ENCODE measurements around the gene GRIP2.

Gene GRIP2

DNA sequence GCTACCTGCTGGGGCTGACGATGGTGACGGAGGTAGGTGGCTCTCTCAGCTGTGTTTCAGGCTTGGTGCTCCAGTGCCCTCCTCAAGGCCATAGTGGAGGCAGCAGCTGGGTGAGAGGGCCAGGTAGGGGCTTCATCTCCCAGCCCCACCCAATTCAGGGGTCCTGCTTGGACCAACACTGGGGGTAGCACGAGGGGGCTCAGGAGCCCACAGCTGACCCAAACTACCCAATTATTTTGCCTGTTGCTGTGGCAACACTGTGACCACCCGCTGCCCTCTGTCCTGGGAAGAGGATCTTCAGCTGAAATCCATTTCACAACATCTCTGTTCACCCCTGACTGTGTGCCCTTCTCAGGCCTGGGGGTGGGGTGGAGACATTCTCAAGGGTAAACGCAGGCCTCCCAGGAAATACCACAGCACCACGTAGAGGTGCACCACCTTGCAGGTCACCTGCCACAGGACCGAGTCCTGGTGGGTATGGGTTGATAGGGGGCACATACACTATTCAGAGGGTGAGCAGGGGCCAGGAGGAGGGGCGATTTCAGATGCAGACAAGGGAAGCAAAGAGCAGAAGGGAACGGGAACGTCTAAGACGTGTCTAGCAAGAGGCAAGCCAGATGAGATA lies 62.7 kb downstream of the GRIP2 start (continued):
- TF ChIP-seq, protein P1, sequence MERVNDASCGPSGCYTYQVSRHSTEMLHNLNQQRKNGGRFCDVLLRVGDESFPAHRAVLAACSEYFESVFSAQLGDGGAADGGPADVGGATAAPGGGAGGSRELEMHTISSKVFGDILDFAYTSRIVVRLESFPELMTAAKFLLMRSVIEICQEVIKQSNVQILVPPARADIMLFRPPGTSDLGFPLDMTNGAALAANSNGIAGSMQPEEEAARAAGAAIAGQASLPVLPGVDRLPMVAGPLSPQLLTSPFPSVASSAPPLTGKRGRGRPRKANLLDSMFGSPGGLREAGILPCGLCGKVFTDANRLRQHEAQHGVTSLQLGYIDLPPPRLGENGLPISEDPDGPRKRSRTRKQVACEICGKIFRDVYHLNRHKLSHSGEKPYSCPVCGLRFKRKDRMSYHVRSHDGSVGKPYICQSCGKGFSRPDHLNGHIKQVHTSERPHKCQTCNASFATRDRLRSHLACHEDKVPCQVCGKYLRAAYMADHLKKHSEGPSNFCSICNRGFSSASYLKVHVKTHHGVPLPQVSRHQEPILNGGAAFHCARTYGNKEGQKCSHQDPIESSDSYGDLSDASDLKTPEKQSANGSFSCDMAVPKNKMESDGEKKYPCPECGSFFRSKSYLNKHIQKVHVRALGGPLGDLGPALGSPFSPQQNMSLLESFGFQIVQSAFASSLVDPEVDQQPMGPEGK (CRISPR knock-in tag; IDR thresholded peaks at IDR 0.05; ENCODE audit: borderline replicate concordance): no peak

DNA sequence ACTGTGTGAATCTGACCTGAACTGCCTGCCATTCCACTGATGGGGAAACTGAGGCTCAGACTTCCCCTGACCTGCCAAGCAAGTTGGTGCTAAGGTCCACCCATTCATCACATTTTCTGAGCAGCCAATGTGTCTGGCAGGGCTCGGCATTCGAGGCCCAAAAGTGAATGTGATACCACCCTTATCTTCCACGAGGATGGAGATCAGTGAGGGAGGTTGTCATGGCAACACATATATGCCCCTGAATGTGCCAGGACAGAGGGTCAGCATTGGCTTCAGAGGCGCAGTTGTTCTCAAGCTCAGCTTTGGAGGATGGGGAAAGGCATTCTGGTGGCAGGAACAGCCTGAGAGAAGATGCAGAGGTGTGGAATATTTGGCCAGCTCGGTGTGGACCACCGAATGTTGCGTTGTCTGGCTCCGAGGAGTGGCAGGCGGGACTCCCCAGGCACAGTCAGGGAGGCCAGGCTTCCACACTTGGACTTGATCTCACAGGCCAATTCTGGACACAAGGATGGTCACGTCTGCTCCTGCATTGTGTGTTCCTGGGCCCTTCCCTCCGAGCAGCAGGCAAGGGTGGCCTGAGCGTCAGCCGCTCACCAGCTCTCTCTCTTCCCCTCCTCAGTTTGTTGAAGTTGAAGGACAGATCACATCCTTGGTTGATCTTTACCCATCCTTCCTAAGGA lies 63.4 kb downstream of the GRIP2 start:
- TF ChIP-seq ZNF70 (CRISPR knock-in tag; IDR thresholded peaks at IDR 0.05) (no peak), GLIS3 (CRISPR knock-in tag; IDR thresholded peaks at IDR 0.05) (no peak), ZC3H10 (CRISPR knock-in tag; IDR thresholded peaks at IDR 0.05) (no peak), TCF4 (CRISPR knock-in tag; IDR thresholded peaks at IDR 0.05; ENCODE audit: borderline replicate concordance) (no peak), ZFP3 (CRISPR knock-in tag; IDR thresholded peaks at IDR 0.05) (no peak), BACH2 (CRISPR knock-in tag; IDR thresholded peaks at IDR 0.05; ENCODE audit: borderline replicate concordance) (no peak)
- TF ChIP-seq, protein P2, sequence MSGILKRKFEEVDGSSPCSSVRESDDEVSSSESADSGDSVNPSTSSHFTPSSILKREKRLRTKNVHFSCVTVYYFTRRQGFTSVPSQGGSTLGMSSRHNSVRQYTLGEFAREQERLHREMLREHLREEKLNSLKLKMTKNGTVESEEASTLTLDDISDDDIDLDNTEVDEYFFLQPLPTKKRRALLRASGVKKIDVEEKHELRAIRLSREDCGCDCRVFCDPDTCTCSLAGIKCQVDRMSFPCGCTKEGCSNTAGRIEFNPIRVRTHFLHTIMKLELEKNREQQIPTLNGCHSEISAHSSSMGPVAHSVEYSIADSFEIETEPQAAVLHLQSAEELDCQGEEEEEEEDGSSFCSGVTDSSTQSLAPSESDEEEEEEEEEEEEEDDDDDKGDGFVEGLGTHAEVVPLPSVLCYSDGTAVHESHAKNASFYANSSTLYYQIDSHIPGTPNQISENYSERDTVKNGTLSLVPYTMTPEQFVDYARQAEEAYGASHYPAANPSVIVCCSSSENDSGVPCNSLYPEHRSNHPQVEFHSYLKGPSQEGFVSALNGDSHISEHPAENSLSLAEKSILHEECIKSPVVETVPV (CRISPR knock-in tag; IDR thresholded peaks at IDR 0.05): no peak
- TF ChIP-seq, protein P3, sequence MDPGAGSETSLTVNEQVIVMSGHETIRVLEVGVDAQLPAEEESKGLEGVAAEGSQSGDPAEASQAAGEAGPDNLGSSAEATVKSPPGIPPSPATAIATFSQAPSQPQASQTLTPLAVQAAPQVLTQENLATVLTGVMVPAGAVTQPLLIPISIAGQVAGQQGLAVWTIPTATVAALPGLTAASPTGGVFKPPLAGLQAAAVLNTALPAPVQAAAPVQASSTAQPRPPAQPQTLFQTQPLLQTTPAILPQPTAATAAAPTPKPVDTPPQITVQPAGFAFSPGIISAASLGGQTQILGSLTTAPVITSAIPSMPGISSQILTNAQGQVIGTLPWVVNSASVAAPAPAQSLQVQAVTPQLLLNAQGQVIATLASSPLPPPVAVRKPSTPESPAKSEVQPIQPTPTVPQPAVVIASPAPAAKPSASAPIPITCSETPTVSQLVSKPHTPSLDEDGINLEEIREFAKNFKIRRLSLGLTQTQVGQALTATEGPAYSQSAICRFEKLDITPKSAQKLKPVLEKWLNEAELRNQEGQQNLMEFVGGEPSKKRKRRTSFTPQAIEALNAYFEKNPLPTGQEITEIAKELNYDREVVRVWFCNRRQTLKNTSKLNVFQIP (CRISPR knock-in tag; IDR thresholded peaks at IDR 0.05; ENCODE audit: borderline replicate concordance, low read depth): no peak
- no peak for ATAC-seq

DNA sequence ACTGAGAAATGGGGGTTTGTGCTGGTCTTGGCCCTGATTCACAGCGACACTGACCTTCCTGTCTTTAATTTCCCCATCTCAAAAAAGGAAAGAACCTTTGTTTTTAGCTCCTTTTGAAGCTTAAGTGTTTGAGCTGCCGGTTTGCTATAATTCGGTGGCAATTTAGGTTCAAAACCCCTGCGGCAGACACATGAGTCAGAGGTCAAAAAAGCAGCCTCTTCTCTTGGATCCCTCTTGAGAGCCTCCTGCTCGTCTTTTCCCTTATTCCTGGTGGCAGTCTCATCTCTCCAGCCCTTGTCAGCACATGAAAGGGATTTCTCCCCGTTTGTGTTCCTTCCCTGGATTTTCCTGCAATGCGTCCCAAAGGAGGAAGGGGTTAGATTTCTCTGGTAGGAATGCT lies 64.5 kb downstream of the GRIP2 start:
- ATAC-seq: no peak
- no peak for TF ChIP-seq ARNTL (CRISPR knock-in tag; IDR thresholded peaks at IDR 0.05; ENCODE audit: borderline replicate concordance, low read depth)
- TF ChIP-seq ZNF8 (CRISPR knock-in tag; IDR thresholded peaks at IDR 0.05): no peak

DNA sequence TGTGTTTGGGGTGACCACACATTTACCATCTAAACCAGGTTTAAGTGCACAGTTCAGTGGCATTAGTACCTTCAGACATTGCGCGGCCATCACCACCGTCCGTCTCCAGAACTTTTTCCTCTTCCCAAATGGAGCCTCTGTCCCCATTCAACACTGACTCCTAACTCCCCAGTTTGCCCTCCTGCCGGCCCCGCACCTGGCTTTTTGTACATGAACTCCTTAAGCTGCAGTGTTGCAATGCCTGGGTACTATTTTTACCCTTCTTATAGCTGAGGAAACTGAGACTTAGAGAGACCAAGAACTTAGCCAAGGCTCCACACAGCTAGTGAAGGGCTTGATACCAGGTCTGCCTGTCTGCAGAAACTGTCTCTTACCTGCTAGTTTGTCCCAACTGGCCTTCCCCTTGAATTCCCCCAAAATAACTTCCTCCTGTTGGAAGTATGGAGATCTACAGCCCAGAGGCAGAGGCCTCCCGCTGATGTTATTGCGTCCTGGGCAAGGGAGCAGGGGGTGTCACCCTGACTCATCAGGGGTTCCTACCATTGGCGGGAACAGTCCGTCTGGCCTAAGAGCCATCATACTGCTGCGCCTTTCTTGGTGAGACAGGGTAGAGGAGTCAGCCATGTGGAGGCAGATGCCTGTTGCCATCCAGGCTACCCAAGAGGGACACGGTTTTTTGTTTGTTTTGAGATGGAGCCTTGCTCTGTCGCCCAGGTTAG lies 65.6 kb downstream of the GRIP2 start:
- TF ChIP-seq RARB (CRISPR knock-in tag; IDR thresholded peaks at IDR 0.05): no peak
- no peak for TF ChIP-seq ESRRG (CRISPR knock-in tag; IDR thresholded peaks at IDR 0.05)
- TF ChIP-seq OSR1 (CRISPR knock-in tag; IDR thresholded peaks at IDR 0.05): no peak
- no peak for TF ChIP-seq ZFP30 (CRISPR knock-in tag; IDR thresholded peaks at IDR 0.05)
- no peak for TF ChIP-seq BACH2 (CRISPR knock-in tag; IDR thresholded peaks at IDR 0.05; ENCODE audit: borderline replicate concordance)
- TF ChIP-seq TOX (CRISPR knock-in tag; IDR thresholded peaks at IDR 0.05; ENCODE audit: borderline replicate concordance): no peak
- ATAC-seq: no peak

DNA sequence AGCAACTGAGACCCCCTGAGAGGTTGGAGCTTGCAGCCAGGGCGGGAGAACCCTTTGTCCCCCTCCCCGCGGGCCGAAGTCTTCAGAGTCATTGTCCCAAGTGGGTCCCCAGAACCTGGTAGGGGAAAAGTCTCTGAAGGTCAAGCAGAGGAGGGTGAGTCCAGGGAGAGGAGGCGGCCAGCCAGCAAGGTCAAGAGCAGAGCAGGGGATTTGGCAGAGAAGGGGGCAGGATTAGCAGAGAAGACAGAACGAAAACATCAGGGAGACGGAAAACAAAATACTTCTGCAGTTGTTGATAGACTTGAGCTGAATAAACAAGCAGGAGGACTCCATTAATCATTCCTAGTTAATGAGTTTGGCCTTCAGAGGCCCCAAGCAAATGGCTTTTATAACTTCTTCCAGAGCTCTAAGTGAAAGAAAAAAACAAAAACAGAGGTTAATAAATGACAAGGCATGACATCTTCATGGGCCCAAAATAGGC lies 66.7 kb downstream of the GRIP2 start:
- no peak for ATAC-seq
- TF ChIP-seq PPARA (CRISPR knock-in tag; IDR thresholded peaks at IDR 0.05; ENCODE audit: borderline replicate concordance) (no peak), TCF4 (CRISPR knock-in tag; IDR thresholded peaks at IDR 0.05; ENCODE audit: borderline replicate concordance) (no peak), ESRRG (CRISPR knock-in tag; IDR thresholded peaks at IDR 0.05) (no peak), ISL1 (CRISPR knock-in tag; IDR thresholded peaks at IDR 0.05) (no peak), BACH2 (CRISPR knock-in tag; IDR thresholded peaks at IDR 0.05; ENCODE audit: borderline replicate concordance) (no peak), ZFP3 (CRISPR knock-in tag; IDR thresholded peaks at IDR 0.05) (no peak), CSDC2 (CRISPR knock-in tag; IDR thresholded peaks at IDR 0.05) (no peak), ZC3H10 (CRISPR knock-in tag; IDR thresholded peaks at IDR 0.05) (no peak), TOX (CRISPR knock-in tag; IDR thresholded peaks at IDR 0.05; ENCODE audit: borderline replicate concordance) (no peak), ZNF70 (CRISPR knock-in tag; IDR thresholded peaks at IDR 0.05) (no peak), ZNF8 (CRISPR knock-in tag; IDR thresholded peaks at IDR 0.05) (no peak), RARB (CRISPR knock-in tag; IDR thresholded peaks at IDR 0.05) (no peak), OSR1 (CRISPR knock-in tag; IDR thresholded peaks at IDR 0.05) (no peak), ARNTL (CRISPR knock-in tag; IDR thresholded peaks at IDR 0.05; ENCODE audit: borderline replicate concordance, low read depth) (no peak)
- TF ChIP-seq, protein P4, sequence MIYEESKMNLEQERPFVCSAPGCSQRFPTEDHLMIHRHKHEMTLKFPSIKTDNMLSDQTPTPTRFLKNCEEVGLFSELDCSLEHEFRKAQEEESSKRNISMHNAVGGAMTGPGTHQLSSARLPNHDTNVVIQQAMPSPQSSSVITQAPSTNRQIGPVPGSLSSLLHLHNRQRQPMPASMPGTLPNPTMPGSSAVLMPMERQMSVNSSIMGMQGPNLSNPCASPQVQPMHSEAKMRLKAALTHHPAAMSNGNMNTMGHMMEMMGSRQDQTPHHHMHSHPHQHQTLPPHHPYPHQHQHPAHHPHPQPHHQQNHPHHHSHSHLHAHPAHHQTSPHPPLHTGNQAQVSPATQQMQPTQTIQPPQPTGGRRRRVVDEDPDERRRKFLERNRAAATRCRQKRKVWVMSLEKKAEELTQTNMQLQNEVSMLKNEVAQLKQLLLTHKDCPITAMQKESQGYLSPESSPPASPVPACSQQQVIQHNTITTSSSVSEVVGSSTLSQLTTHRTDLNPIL (CRISPR knock-in tag; IDR thresholded peaks at IDR 0.05; ENCODE audit: low read depth): no peak
- TF ChIP-seq, protein P2 (CRISPR knock-in tag; IDR thresholded peaks at IDR 0.05): no peak
- TF ChIP-seq, protein P5, sequence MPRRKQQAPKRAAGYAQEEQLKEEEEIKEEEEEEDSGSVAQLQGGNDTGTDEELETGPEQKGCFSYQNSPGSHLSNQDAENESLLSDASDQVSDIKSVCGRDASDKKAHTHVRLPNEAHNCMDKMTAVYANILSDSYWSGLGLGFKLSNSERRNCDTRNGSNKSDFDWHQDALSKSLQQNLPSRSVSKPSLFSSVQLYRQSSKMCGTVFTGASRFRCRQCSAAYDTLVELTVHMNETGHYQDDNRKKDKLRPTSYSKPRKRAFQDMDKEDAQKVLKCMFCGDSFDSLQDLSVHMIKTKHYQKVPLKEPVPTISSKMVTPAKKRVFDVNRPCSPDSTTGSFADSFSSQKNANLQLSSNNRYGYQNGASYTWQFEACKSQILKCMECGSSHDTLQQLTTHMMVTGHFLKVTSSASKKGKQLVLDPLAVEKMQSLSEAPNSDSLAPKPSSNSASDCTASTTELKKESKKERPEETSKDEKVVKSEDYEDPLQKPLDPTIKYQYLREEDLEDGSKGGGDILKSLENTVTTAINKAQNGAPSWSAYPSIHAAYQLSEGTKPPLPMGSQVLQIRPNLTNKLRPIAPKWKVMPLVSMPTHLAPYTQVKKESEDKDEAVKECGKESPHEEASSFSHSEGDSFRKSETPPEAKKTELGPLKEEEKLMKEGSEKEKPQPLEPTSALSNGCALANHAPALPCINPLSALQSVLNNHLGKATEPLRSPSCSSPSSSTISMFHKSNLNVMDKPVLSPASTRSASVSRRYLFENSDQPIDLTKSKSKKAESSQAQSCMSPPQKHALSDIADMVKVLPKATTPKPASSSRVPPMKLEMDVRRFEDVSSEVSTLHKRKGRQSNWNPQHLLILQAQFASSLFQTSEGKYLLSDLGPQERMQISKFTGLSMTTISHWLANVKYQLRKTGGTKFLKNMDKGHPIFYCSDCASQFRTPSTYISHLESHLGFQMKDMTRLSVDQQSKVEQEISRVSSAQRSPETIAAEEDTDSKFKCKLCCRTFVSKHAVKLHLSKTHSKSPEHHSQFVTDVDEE (CRISPR knock-in tag; IDR thresholded peaks at IDR 0.05): no peak
